IMR-90 (cell line): Measurements from ENCODE around the gene SHISA8. TPM values are rescaled to one million over a fixed set of nuclear protein-coding genes. Genes with fewer than 3 reads are reported as not detected.

Source experiments
- ATAC-seq: fragments of 200-7000 bp; cut with Tn5 transposase; 2 replicates; pipeline ENCODE4 v1.9.1; 2020; ENCODE audit warnings: low read depth, mild to moderate bottlenecking, moderate library complexity
- BruUV-seq: library from RNA; stranded (reverse); fragments of 400-500 nt; replicated peaks from 2 replicates; lab custom pipeline; 2021; lab: Mats Ljungman, UMichigan
- CTCF ChIA-PET: fragments of 300-600 bp; formaldehyde crosslinking; extraction: SDS; loops from one replicate; lab custom pipeline; 2021; ENCODE audit warnings: antibody characterized with exemption; lab: Yijun Ruan, JAX
- POLR2A ChIA-PET: fragments of 300-600 bp; sonication (Branson Sonifier 250); formaldehyde crosslinking; loops from one replicate; lab custom pipeline; 2022; ENCODE audit warnings: antibody characterized with exemption; ENCODE audit not compliant: unreplicated experiment; lab: Charles Lee
- DNase-seq: peaks from one replicate; pipeline ENCODE4 v3.0.0; 2013
- H2AFZ ChIP-seq: replicated peaks from 2 replicates; pipeline ENCODE3; 2013; ENCODE audit warnings: low read length, mild to moderate bottlenecking; ENCODE audit not compliant: poor library complexity
- H2AK5ac ChIP-seq: 2 replicates; pipeline ENCODE4 v1.6.1; 2013; ENCODE audit warnings: low read depth, low read length, inconsistent platforms
- H2AK9ac ChIP-seq: replicated peaks from 2 replicates; pipeline ENCODE3; 2013; ENCODE audit warnings: mild to moderate bottlenecking, low read depth, low read length, moderate library complexity; ENCODE audit not compliant: poor library complexity
- H2BK120ac ChIP-seq: 2 replicates; pipeline ENCODE4 v1.6.1; 2013; ENCODE audit warnings: low read depth, low read length, inconsistent platforms
- H2BK15ac ChIP-seq: 3 replicates; pipeline ENCODE4 v1.6.1; 2013; ENCODE audit warnings: low read depth, low read length, inconsistent platforms
- H2BK20ac ChIP-seq: 2 replicates; pipeline ENCODE4 v1.6.1; 2013; ENCODE audit warnings: low read depth, mild to moderate bottlenecking, inconsistent platforms, low read length, moderate library complexity
- H2BK5ac ChIP-seq: 2 replicates; pipeline ENCODE4 v1.6.1; 2013; ENCODE audit warnings: mild to moderate bottlenecking, low read depth, low read length, inconsistent platforms; ENCODE audit not compliant: poor library complexity, severe bottlenecking
- H3K14ac ChIP-seq: replicated peaks from 2 replicates; pipeline ENCODE4 v1.6.1; 2013; ENCODE audit warnings: low read depth, low read length, inconsistent platforms
- H3K18ac ChIP-seq: 2 replicates; pipeline ENCODE4 v1.6.1; 2013; ENCODE audit warnings: low read depth, low read length, control low read depth
- H3K23ac ChIP-seq: 2 replicates; pipeline ENCODE4 v1.6.1; 2013; ENCODE audit warnings: low read depth, low read length, inconsistent platforms
- H3K27ac ChIP-seq: 2 replicates; pipeline ENCODE4 v1.5.1; 2013; ENCODE audit warnings: mild to moderate bottlenecking, control low read depth, low read length; ENCODE audit not compliant: insufficient read depth
- H3K27me3 ChIP-seq: 2 replicates; pipeline ENCODE4 v1.6.1; 2013; ENCODE audit warnings: low read length; ENCODE audit not compliant: control insufficient read depth, insufficient read depth
- H3K36me3 ChIP-seq: 2 replicates; pipeline ENCODE4 v1.6.1; 2013; ENCODE audit warnings: low read length, mixed read lengths; ENCODE audit not compliant: control insufficient read depth, insufficient read depth
- H3K4ac ChIP-seq: 2 replicates; pipeline ENCODE4 v1.6.1; 2013; ENCODE audit warnings: low read depth, low read length, inconsistent platforms
- H3K4me1 ChIP-seq: 2 replicates; pipeline ENCODE4 v1.6.1; 2013; ENCODE audit warnings: low read length, mixed read lengths; ENCODE audit not compliant: control insufficient read depth, insufficient read depth
- H3K4me2 ChIP-seq: 2 replicates; pipeline ENCODE4 v1.6.1; 2013; ENCODE audit warnings: low read depth, mild to moderate bottlenecking, control low read depth, low read length, moderate library complexity
- H3K4me3 ChIP-seq: 2 replicates; pipeline ENCODE4 v1.5.1; 2013; ENCODE audit warnings: low read depth, mild to moderate bottlenecking, control low read depth, low read length, moderate library complexity; ENCODE audit not compliant: insufficient read depth
- H3K56ac ChIP-seq: 2 replicates; pipeline ENCODE4 v1.6.1; 2013; ENCODE audit warnings: low read length, inconsistent platforms; ENCODE audit not compliant: insufficient read depth; ENCODE audit errors: extremely low read depth
- H3K79me1 ChIP-seq, 2 experiments: 2 replicates each; pipeline ENCODE4 v1.6.1; 2013; ENCODE audit warnings: low read length in 2 of 2, inconsistent platforms in 1 of 2, low read depth in 1 of 2
- H3K9ac ChIP-seq: 2 replicates; pipeline ENCODE4 v1.6.1; 2013; ENCODE audit warnings: low read depth, low read length, control low read depth
- H3K9me1 ChIP-seq: 2 replicates; pipeline ENCODE4 v1.6.1; 2013; ENCODE audit warnings: low read length, inconsistent platforms; ENCODE audit not compliant: insufficient read depth
- H3K9me3 ChIP-seq: 2 replicates; pipeline ENCODE4 v1.6.1; 2013; ENCODE audit warnings: low read length; ENCODE audit not compliant: control insufficient read depth, insufficient read depth
- H4K20me1 ChIP-seq: 2 replicates; pipeline ENCODE4 v1.6.1; 2013; ENCODE audit warnings: low read length, inconsistent platforms; ENCODE audit not compliant: insufficient read depth
- H4K5ac ChIP-seq: 2 replicates; pipeline ENCODE4 v1.6.1; 2013; ENCODE audit warnings: mild to moderate bottlenecking, low read depth, low read length, control low read depth
- H4K8ac ChIP-seq, 2 experiments: 2 replicates each; pipeline ENCODE4 v1.6.1; 2013; ENCODE audit warnings: low read depth in 2 of 2, low read length in 2 of 2, control low read depth in 1 of 2, inconsistent platforms in 1 of 2
- H4K91ac ChIP-seq: 2 replicates; pipeline ENCODE4 v1.6.1; 2013; ENCODE audit warnings: low read depth, low read length, inconsistent platforms; ENCODE audit not compliant: insufficient read depth
- BHLHE40 ChIP-seq: fragments of 150-350 bp; IDR thresholded peaks from 2 replicates; pipeline ENCODE4 v1.6.1; 2016; ENCODE audit warnings: mild to moderate bottlenecking, low read depth, low read length
- CEBPB ChIP-seq: IDR thresholded peaks from 2 replicates; pipeline ENCODE4 v1.6.1; 2012; ENCODE audit warnings: low read depth, low read length, improper control_type of control experiment
- CHD1 ChIP-seq: IDR thresholded peaks from 2 replicates; pipeline ENCODE4 v1.6.1; 2012; ENCODE audit warnings: low read depth, low read length, improper control_type of control experiment
- CTCF ChIP-seq: conservative IDR thresholded peaks from 2 replicates; pipeline ENCODE4 v1.5.1; 2012; ENCODE audit warnings: mild to moderate bottlenecking, low read depth, low read length, improper control_type of control experiment
- ELK1 ChIP-seq: fragments of 150-350 bp; IDR thresholded peaks from 2 replicates; pipeline ENCODE4 v1.6.1; 2016; ENCODE audit warnings: low read depth, mild to moderate bottlenecking, low read length, moderate library complexity, borderline replicate concordance
- FOS ChIP-seq: fragments of 150-350 bp; IDR thresholded peaks from 2 replicates; pipeline ENCODE4 v1.6.1; 2016; ENCODE audit warnings: low read depth, low read length
- MAFK ChIP-seq: IDR thresholded peaks from 2 replicates; pipeline ENCODE4 v1.6.1; 2012; ENCODE audit warnings: low read depth, low read length, improper control_type of control experiment
- MAZ ChIP-seq: IDR thresholded peaks from 2 replicates; pipeline ENCODE4 v1.6.1; 2012; ENCODE audit warnings: low read depth, mild to moderate bottlenecking, low read length, improper control_type of control experiment, moderate library complexity, borderline replicate concordance
- MXI1 ChIP-seq: IDR thresholded peaks from 2 replicates; pipeline ENCODE4 v1.6.1; 2012; ENCODE audit warnings: low read depth, mild to moderate bottlenecking, low read length, moderate library complexity, borderline replicate concordance
- NFE2L2 ChIP-seq: fragments of 150-350 bp; IDR thresholded peaks from 2 replicates; pipeline ENCODE4 v1.6.1; 2016; ENCODE audit warnings: low read depth, mild to moderate bottlenecking, low read length
- POLR2A ChIP-seq: IDR thresholded peaks from 2 replicates; pipeline ENCODE4 v1.6.1; 2012; ENCODE audit warnings: mild to moderate bottlenecking, low read depth, low read length
- RAD21 ChIP-seq: IDR thresholded peaks from 2 replicates; pipeline ENCODE4 v1.6.1; 2012; ENCODE audit warnings: low read length, improper control_type of control experiment
- RCOR1 ChIP-seq: IDR thresholded peaks from 2 replicates; pipeline ENCODE4 v1.6.1; 2012; ENCODE audit warnings: mild to moderate bottlenecking, low read length, improper control_type of control experiment; ENCODE audit not compliant: insufficient replicate concordance
- RFX5 ChIP-seq: IDR thresholded peaks from 2 replicates; pipeline ENCODE4 v1.8.0; 2012; ENCODE audit warnings: low read depth, mild to moderate bottlenecking, low read length, moderate library complexity
- SMC3 ChIP-seq: fragments of 150-350 bp; IDR thresholded peaks from 2 replicates; pipeline ENCODE4 v1.6.1; 2016; ENCODE audit warnings: low read depth, mild to moderate bottlenecking, antibody characterized with exemption, low read length, moderate library complexity
- USF2 ChIP-seq: fragments of 150-350 bp; IDR thresholded peaks from 2 replicates; pipeline ENCODE4 v1.6.1; 2017; ENCODE audit warnings: mild to moderate bottlenecking, antibody characterized with exemption, low read length, low read depth
- WGBS, 2 experiments: methylation state at CpG; one replicate each; pipeline versions ENCODE4 v1.1.5 to v1.1.7; 2013; ENCODE audit warnings: missing lambda C conversion rate in 2 of 2; ENCODE audit not compliant: insufficient read length in 1 of 2; ENCODE audit errors: extremely low coverage in 2 of 2; 5-methylcytosine and 5-hydroxymethylcytosine counted together
- dilution Hi-C: fragments of 300-500 bp; cut with HindIII; formaldehyde crosslinking; loops from one replicate; pipeline ENCODE4 v1.14.3; 2018; ENCODE audit warnings: low sequenced_read_pairs; ENCODE audit not compliant: unreplicated experiment
- in situ Hi-C: fragments of 300-500 bp; cut with MboI; formaldehyde crosslinking; loops from 3 replicates; pipeline ENCODE4 v1.14.3; 2019; ENCODE audit warnings: low sequenced_read_pairs, inconsistent platforms, mixed read lengths
- intact Hi-C: fragments of 100-400 bp; cut with micrococcal nuclease; formaldehyde crosslinking; loops from 2 replicates; pipeline ENCODE4 v1.10.0; 2022
- polyA plus RNA-seq, 3 experiments: library from polyadenylated mRNA; depleted of rRNA; stranded (reverse); fragments of >200 nt; gene quantifications; 2 replicates each; pipeline ENCODE4 v1.2.3, GENCODE V29; 2012; ENCODE audit warnings: low replicate concordance in 1 of 3
- total RNA-seq: library from RNA; depleted of rRNA; stranded (reverse); fragments of >200 nt; gene quantifications from 2 replicates; pipeline ENCODE4 v1.2.3, GENCODE V29; 2012

SHISA8 gene
- total and polyA plus RNA-seq, 2 of the 4 experiments (the other 2 are of a cell fraction) = not detected

- Histone ChIP-seq H3K4me2 (no peak overlapping the region), H2BK15ac (no peak overlapping the region), H3K9me1 (no peaks in the 10 kb centered on the region; the same call in 1 of the 2 replicates), H2AK9ac (no peak overlapping the region), H3K9ac (no peak overlapping the region), H4K91ac (no peak overlapping the region), H3K4me3 (no peak overlapping the region), H2AFZ (no peak overlapping the region), H2AK5ac (no peak overlapping the region), H3K4me1 (no peaks in the 10 kb centered on the region), H3K23ac (no peak overlapping the region), H3K27me3 (no peaks in the 10 kb centered on the region), H3K27ac (no peak overlapping the region), H2BK120ac (no peak overlapping the region), H2BK5ac (no peak overlapping the region), H3K79me1 (no peaks in the 10 kb centered on the region), H2BK20ac (no peak overlapping the region), H3K36me3 (no peaks in the 10 kb centered on the region), H4K8ac (no peak overlapping the region), H3K9me3 (no peaks in the 10 kb centered on the region), H4K20me1 (no peaks in the 10 kb centered on the region; the same call in 1 of the 2 replicates), H3K4ac (no peak overlapping the region), H3K14ac (no peak overlapping the region), H3K18ac (no peak overlapping the region), H4K5ac (no peak overlapping the region), H3K56ac (no peak overlapping the region)
- 100% methylated on average over 1 of the region's 12 CpGs; no CpG with 5 or more reads in 1 of the 2 experiments for WGBS, 2 experiments
- in situ Hi-C loops = no loop called here
- dilution Hi-C loops = no loop called here
- ChIA-PET CTCF (no interaction called here), POLR2A (no interaction called here)
- no peak for TF ChIP-seq RCOR1
- no peak for TF ChIP-seq FOS
- TF ChIP-seq MAZ = no peak
- no peak for TF ChIP-seq SMC3
- TF ChIP-seq MAFK = no peak
- TF ChIP-seq NFE2L2 = no peak
- no peak for TF ChIP-seq ELK1
- no peak for TF ChIP-seq CEBPB
- no peak for TF ChIP-seq CHD1
- TF ChIP-seq BHLHE40 = no peak
- TF ChIP-seq CTCF = no peak
- TF ChIP-seq RAD21 = no peak
- no peak for TF ChIP-seq POLR2A
- no peak for TF ChIP-seq USF2
- TF ChIP-seq MXI1 = no peak
- no peak for TF ChIP-seq RFX5
- intact Hi-C loops = no loop called here
- ATAC-seq = no peak
- no peak for DNase-seq
- no TSS peak for BruUV-seq
Measured at GRCh38 chr22:41932353-41932752, 17.5 kb upstream of the SHISA8 start.
